Nephron progenitor cell (in vitro differentiated cells): ENCODE data around the gene TMEM59.
A peak's percentile ranks its signal among the peaks of the same experiment; 100 is the strongest.

Experiments used
- DNase-seq: peaks from one replicate; pipeline ENCODE4 v3.0.0; 2021
- H3K27ac Mint-ChIP-seq: 2 replicates; pipeline ENCODE4 v1.8.0; 2021; ENCODE audit warnings: mild to moderate bottlenecking, moderate library complexity, mixed read lengths
- H3K27me3 Mint-ChIP-seq: 2 replicates; pipeline ENCODE4 v1.8.0; 2021; ENCODE audit warnings: mild to moderate bottlenecking, low read depth, mixed read lengths; ENCODE audit not compliant: poor library complexity
- H3K36me3 Mint-ChIP-seq: 2 replicates; pipeline ENCODE4 v1.8.0; 2021; ENCODE audit warnings: low read depth, mixed read lengths
- H3K4me1 Mint-ChIP-seq: 2 replicates; pipeline ENCODE4 v1.8.0; 2021; ENCODE audit warnings: mixed read lengths
- H3K4me3 Mint-ChIP-seq: 2 replicates; pipeline ENCODE4 v1.8.0; 2021; ENCODE audit warnings: mild to moderate bottlenecking, moderate library complexity, mixed read lengths
- H3K9me3 Mint-ChIP-seq: 2 replicates; pipeline ENCODE4 v1.8.0; 2021; ENCODE audit warnings: mild to moderate bottlenecking, moderate library complexity, mixed read lengths
- TF ChIP-seq, protein P1 (sequence below): fragments of 200-600 bp; sonication (generic); IDR thresholded peaks from 2 replicates; pipeline ENCODE4 v1.5.0; 2021; ENCODE audit warnings: antibody characterized with exemption

TMEM59 gene

DNA sequence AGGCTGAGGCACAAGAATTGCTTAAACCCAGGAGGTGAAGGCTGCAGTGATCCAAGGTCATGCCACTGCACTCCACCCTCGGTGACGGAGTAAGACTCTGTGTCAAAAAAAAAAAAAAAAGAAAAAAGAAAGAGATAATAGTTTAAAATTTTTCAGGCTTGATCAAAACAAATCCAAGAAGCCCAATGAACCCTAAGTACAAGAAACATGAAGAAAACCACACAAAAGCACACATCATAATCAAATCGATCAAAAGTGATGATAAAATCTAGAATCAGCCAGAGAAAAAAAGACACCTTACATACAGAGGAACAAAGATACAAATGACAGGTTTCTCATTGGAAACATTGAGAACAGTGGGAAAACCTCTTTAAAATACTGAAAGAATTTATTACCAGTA is 66.5 kb downstream of the TMEM59 start:
- peaks cover 32% of the 10 kb centered on the region for H3K27me3 Mint-ChIP-seq
- no peak overlapping the region for H3K4me3 Mint-ChIP-seq
- H3K36me3 Mint-ChIP-seq, result no peaks in the 10 kb centered on the region
- TF ChIP-seq, protein P1, sequence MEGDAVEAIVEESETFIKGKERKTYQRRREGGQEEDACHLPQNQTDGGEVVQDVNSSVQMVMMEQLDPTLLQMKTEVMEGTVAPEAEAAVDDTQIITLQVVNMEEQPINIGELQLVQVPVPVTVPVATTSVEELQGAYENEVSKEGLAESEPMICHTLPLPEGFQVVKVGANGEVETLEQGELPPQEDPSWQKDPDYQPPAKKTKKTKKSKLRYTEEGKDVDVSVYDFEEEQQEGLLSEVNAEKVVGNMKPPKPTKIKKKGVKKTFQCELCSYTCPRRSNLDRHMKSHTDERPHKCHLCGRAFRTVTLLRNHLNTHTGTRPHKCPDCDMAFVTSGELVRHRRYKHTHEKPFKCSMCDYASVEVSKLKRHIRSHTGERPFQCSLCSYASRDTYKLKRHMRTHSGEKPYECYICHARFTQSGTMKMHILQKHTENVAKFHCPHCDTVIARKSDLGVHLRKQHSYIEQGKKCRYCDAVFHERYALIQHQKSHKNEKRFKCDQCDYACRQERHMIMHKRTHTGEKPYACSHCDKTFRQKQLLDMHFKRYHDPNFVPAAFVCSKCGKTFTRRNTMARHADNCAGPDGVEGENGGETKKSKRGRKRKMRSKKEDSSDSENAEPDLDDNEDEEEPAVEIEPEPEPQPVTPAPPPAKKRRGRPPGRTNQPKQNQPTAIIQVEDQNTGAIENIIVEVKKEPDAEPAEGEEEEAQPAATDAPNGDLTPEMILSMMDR, result no peak
- no peak for DNase-seq
- H3K4me1 Mint-ChIP-seq, result peaks cover 18% of the 10 kb centered on the region
- H3K9me3 Mint-ChIP-seq, result no peaks in the 10 kb centered on the region
- H3K27ac Mint-ChIP-seq, result no peak overlapping the region

DNA sequence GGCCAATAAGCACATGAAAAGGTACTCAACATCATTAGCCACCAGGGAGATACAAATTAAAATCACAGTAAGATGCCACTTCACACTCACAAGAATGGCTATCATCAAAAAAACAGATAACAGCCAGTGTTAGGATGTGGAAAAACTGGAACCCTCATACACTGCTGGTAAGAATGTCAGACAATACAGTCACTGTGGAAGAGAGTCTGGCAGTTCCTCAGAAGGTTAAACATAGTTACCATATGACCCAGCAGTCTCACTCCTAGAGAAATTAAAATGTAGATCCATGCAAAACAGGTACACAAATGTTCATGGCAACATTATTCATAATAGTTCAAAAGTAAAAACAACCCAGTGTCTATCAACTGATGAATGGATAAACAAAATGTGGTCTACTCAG is 68.3 kb downstream of the TMEM59 start:
- H3K27ac Mint-ChIP-seq, result no peak overlapping the region
- peaks cover 26% of the 10 kb centered on the region for H3K27me3 Mint-ChIP-seq
- no peak overlapping the region for H3K4me3 Mint-ChIP-seq
- TF ChIP-seq, protein P1, result no peak
- no peaks in the 10 kb centered on the region for H3K9me3 Mint-ChIP-seq
- DNase-seq, result no peak
- no peaks in the 10 kb centered on the region for H3K36me3 Mint-ChIP-seq
- peaks cover 32% of the 10 kb centered on the region for H3K4me1 Mint-ChIP-seq

DNA sequence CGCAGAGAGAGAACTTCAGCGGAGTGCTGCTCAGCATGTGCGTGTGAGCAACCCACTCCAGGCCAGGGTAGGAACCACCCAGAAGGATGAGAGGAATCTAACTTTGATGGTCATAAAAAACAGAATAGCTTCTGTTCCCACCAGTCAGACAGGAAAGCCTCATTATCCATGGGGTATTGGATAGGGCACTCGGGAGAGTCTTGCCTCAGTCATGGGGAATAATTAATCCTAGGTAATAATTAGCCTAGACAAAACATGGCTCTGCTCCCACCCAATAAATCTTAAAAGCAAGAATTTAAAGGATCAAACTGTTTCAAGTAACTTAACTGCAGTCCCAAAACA is 70.3 kb downstream of the TMEM59 start:
- H3K4me3 Mint-ChIP-seq, result peak overlapping the region; percentile 72
- H3K4me1 Mint-ChIP-seq, result peaks cover 49% of the 10 kb centered on the region
- peak overlapping the region; percentile 60 for H3K27ac Mint-ChIP-seq
- DNase-seq, result no peak
- TF ChIP-seq, protein P1, result no peak
- no peaks in the 10 kb centered on the region for H3K36me3 Mint-ChIP-seq
- H3K9me3 Mint-ChIP-seq, result no peaks in the 10 kb centered on the region
- H3K27me3 Mint-ChIP-seq, result peaks cover 19% of the 10 kb centered on the region

DNA sequence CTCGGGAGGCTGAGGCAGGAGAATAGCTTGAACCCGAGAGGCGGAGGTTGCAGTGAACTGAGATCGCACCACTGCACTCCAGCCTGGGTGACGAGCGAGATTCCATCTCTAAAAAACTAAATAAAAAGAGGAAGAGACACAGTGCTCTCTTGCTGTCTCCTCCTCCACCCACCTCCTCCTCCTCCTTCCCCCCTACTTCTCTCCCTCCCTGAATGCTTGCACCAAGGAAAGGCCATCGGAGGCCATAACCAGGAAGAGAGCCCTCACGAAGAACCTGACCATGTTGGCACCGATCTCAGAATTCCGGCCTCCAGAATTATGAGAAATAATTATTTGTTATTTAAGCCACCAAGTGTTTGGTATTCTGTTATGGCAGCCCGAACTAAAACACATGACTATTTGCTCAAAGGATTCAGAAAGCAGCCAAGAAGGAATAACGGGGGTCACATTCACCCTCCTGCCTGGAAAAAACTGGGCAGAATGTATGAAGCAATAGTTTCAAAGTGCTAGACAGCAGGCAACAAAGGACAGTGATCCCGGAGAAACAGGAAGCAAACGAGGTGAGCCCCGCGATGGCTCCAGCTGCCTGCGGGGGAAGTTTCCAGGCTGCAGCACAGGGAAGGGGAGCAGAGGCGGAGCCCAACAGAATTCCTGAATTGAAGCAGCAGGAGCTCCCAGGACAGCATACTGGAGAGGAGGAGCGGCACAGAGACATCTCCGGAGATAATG is 70.8 kb downstream of the TMEM59 start:
- H3K4me3 Mint-ChIP-seq, result peak overlapping the region; percentile 72
- H3K9me3 Mint-ChIP-seq, result no peaks in the 10 kb centered on the region
- TF ChIP-seq, protein P1, result no peak
- peak overlapping the region; percentile 60 for H3K27ac Mint-ChIP-seq
- H3K36me3 Mint-ChIP-seq, result no peaks in the 10 kb centered on the region
- peak; percentile 42 for DNase-seq
- H3K4me1 Mint-ChIP-seq, result peaks cover 49% of the 10 kb centered on the region
- peaks cover 17% of the 10 kb centered on the region for H3K27me3 Mint-ChIP-seq

- no peaks in the 10 kb centered on the region for H3K9me3 Mint-ChIP-seq
- H3K36me3 Mint-ChIP-seq, result no peaks in the 10 kb centered on the region
- H3K27me3 Mint-ChIP-seq, result peaks cover 17% of the 10 kb centered on the region
- TF ChIP-seq, protein P1, result no peak
- H3K4me1 Mint-ChIP-seq, result peaks cover 49% of the 10 kb centered on the region
- no peak overlapping the region for H3K27ac Mint-ChIP-seq
- no peak overlapping the region for H3K4me3 Mint-ChIP-seq
- no peak for DNase-seq
These were observed 71.8 kb downstream of the TMEM59 start for GRCh38 chr1:53981220-53981619.
